Activated CD8-positive, alpha-beta T cell treated with anti-CD3 and anti-CD28 coated beads for 36 hours (primary cell): Measurements from ENCODE around the gene INA. TPM values are rescaled to one million over a fixed set of nuclear protein-coding genes. Genes with fewer than 3 reads are reported as not detected.

ENCODE experiments used
- ATAC-seq: fragments of 200-7000 bp; cut with Tn5 transposase; one replicate; pipeline ENCODE4 v1.10.0; 2021; ENCODE audit warnings: mild to moderate bottlenecking, moderate library complexity
- CTCF ChIA-PET: fragments of 350-600 bp; sonication (Branson Sonifier 250); formaldehyde crosslinking; loops from one replicate; lab custom pipeline; 2021; ENCODE audit warnings: antibody characterized with exemption; lab: Charles Lee
- POLR2A ChIA-PET: fragments of 350-600 bp; sonication (Branson Sonifier 250); formaldehyde crosslinking; loops from one replicate; lab custom pipeline; 2021; ENCODE audit warnings: antibody characterized with exemption; lab: Charles Lee
- DNase-seq: peaks from one replicate; pipeline ENCODE4 v3.0.0-alpha.2; 2020
- H3K27ac Mint-ChIP-seq: one replicate; pipeline ENCODE4 v1.8.0; 2021; ENCODE audit warnings: mild to moderate bottlenecking, mixed read lengths
- H3K27me3 Mint-ChIP-seq: one replicate; pipeline ENCODE4 v1.8.0; 2021; ENCODE audit warnings: mixed read lengths
- H3K36me3 Mint-ChIP-seq: one replicate; pipeline ENCODE4 v1.8.0; 2021; ENCODE audit warnings: low read depth, mixed read lengths
- H3K4me1 Mint-ChIP-seq: one replicate; pipeline ENCODE4 v1.8.0; 2021; ENCODE audit warnings: low read depth, mixed read lengths
- H3K4me3 Mint-ChIP-seq: one replicate; pipeline ENCODE4 v1.8.0; 2021; ENCODE audit warnings: mild to moderate bottlenecking, moderate library complexity, mixed read lengths
- H3K9me3 Mint-ChIP-seq: one replicate; pipeline ENCODE4 v1.8.0; 2021; ENCODE audit warnings: mixed read lengths
- intact Hi-C: fragments of 100-400 bp; cut with micrococcal nuclease; formaldehyde crosslinking; loops from one replicate; pipeline ENCODE4 v1.10.0; 2022
- total RNA-seq, 2 experiments: library from RNA; stranded (reverse); gene quantifications; one replicate each; pipeline ENCODE4 v1.2.3, GENCODE V29; 2021
- TF ChIP-seq, protein P1 (sequence below): fragments of 200-600 bp; IDR thresholded peaks from one replicate; pipeline ENCODE4 v1.8.0; 2022; ENCODE audit warnings: antibody characterized with exemption, mild to moderate bottlenecking

INA gene
- total RNA-seq, 2 experiments from 2014 or later, result 0.25 to 0.27 TPM

DNA sequence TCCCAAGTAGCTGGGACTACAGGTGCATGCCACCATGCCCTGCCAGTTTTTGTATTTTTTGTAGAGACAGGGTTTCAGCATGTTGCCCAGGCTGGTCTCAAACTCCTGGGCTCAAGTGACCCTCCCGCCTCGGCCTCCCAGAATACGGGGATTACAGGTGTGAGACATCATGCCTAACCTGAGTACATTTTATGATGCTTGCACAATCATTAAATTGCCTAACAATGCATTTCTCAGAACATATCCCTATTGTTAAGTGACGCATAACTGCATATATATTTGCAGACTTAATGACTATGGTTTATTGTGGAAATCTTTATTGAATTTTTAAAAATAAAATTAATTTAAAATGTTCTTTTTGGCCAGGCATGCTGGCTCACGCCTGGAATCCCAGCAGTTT is 30.7 kb downstream of the INA start:
- H3K9me3 Mint-ChIP-seq, result no peaks in the 10 kb centered on the region
- TF ChIP-seq, protein P1, sequence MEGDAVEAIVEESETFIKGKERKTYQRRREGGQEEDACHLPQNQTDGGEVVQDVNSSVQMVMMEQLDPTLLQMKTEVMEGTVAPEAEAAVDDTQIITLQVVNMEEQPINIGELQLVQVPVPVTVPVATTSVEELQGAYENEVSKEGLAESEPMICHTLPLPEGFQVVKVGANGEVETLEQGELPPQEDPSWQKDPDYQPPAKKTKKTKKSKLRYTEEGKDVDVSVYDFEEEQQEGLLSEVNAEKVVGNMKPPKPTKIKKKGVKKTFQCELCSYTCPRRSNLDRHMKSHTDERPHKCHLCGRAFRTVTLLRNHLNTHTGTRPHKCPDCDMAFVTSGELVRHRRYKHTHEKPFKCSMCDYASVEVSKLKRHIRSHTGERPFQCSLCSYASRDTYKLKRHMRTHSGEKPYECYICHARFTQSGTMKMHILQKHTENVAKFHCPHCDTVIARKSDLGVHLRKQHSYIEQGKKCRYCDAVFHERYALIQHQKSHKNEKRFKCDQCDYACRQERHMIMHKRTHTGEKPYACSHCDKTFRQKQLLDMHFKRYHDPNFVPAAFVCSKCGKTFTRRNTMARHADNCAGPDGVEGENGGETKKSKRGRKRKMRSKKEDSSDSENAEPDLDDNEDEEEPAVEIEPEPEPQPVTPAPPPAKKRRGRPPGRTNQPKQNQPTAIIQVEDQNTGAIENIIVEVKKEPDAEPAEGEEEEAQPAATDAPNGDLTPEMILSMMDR, result no peak
- no peaks in the 10 kb centered on the region for H3K4me1 Mint-ChIP-seq
- no peak for DNase-seq
- intact Hi-C loops, result no loop called here
- POLR2A ChIA-PET, result no interaction called here
- no peak overlapping the region for H3K27ac Mint-ChIP-seq
- no peak overlapping the region for H3K4me3 Mint-ChIP-seq
- peaks cover 33% of the 10 kb centered on the region for H3K36me3 Mint-ChIP-seq
- no peak for ATAC-seq
- CTCF ChIA-PET, result no interaction called here
- no peaks in the 10 kb centered on the region for H3K27me3 Mint-ChIP-seq

DNA sequence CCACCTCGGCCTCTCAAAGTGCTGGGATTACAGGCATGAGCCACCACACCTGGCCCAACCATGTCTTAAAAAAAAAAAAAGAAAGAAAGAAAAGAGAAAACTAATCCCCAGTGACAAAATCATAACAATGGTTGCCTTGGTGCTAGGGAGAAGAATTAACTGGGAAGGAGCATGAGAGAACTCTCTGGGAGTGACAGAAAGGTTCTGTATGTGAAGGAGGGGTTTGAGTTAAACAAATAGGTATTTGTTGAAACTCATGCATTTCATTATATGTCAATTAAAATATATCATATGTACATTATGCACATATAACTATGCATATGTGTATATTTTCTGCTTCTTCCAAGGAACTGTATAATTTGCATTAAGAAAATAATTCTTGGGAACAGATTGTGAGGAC is 33.3 kb downstream of the INA start:
- no peak for DNase-seq
- Mint-ChIP-seq H3K27me3 (no peaks in the 10 kb centered on the region), H3K36me3 (peaks cover 39% of the 10 kb centered on the region), H3K9me3 (no peaks in the 10 kb centered on the region), H3K27ac (no peak overlapping the region), H3K4me1 (no peaks in the 10 kb centered on the region), H3K4me3 (no peak overlapping the region)
- CTCF ChIA-PET, result no interaction called here
- no peak for ATAC-seq
- TF ChIP-seq, protein P1, result no peak
- POLR2A ChIA-PET, result no interaction called here
- intact Hi-C loops, result no loop called here

DNA sequence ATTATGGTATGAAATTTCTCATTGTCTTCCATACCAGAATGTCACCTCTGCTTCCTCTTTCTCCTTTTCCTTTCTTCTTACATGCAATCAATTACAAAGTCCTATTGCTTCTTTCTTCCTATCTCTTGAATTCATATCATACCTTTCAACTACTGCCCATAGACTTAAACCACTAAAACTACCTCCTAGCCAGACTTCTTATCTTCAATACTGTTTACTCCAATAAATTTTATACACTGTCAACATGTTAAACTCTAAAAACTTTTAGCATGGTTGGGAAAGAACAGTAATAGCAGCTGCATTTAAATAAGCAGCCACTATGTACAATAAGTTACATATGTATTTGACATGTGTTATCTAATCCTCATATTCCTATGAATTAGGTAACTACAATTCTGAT is 39.1 kb downstream of the INA start:
- intact Hi-C loops, result no loop called here
- CTCF ChIA-PET, result interaction anchor here (0.9 kb wide), 1 partner anchor 72 kb away, joined by 3 read pairs; no protein-coding TSS in a partner anchor
- ATAC-seq (no peak), DNase-seq (no peak)
- H3K4me1 Mint-ChIP-seq, result no peaks in the 10 kb centered on the region
- POLR2A ChIA-PET, result no interaction called here
- TF ChIP-seq, protein P1, result no peak
- peaks cover 25% of the 10 kb centered on the region for H3K36me3 Mint-ChIP-seq
- H3K27ac Mint-ChIP-seq, result no peak overlapping the region
- H3K27me3 Mint-ChIP-seq, result no peaks in the 10 kb centered on the region
- H3K4me3 Mint-ChIP-seq, result no peak overlapping the region
- no peaks in the 10 kb centered on the region for H3K9me3 Mint-ChIP-seq

DNA sequence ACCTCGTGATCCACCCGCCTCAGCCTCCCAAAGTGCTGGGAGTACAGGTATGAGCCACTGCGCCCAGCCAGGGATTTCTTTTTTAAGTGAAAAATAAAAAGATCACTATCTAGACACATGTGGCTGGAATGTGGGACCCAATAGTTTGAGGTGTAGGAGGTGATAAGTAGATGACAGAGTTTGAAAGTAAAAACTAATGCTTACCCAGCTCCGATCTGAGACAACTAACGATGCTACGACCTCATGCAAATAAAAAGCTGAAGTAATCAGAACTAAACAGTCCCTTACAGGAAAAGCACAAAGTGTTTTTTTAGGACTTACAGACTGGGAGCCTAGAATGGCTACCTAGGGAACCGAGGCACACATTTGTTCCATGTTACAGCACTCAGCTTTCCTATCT is 51.0 kb downstream of the INA start:
- Mint-ChIP-seq H3K4me3 (no peak overlapping the region), H3K9me3 (no peaks in the 10 kb centered on the region), H3K4me1 (no peaks in the 10 kb centered on the region), H3K27ac (no peak overlapping the region), H3K27me3 (no peaks in the 10 kb centered on the region), H3K36me3 (peaks cover 23% of the 10 kb centered on the region)
- intact Hi-C loops, result no loop called here
- no peak for ATAC-seq
- ChIA-PET CTCF (no interaction called here), POLR2A (no interaction called here)
- TF ChIP-seq, protein P1, result no peak
- no peak for DNase-seq

DNA sequence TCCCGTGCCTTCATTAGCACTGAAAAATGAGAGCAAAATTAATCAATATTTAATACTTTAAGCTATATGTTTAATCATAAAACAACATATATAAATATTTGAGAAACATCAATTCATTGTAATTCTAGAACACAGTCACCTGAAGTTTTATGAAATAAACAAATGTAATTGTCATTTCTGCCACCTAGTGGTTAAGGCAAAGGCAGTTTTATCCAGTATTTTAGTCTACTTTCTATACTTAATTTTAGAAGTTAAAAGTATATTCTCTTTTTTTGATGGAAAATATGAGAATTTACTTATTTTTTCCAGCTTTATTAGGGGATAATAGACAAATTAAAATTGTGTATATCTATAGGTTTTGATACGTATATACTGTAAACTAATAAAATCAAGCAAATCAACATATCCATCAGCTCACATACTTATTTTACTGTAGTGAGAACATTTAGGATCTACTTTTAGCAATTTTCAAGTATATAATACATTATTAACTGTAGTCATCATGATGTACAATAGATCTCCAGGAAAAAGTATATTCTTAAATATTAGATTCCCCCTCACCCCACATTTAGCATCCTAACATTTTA is 57.1 kb downstream of the INA start:
- Mint-ChIP-seq H3K36me3 (peaks cover 26% of the 10 kb centered on the region), H3K27me3 (no peaks in the 10 kb centered on the region), H3K4me3 (no peak overlapping the region), H3K4me1 (no peaks in the 10 kb centered on the region), H3K27ac (no peak overlapping the region), H3K9me3 (no peaks in the 10 kb centered on the region)
- TF ChIP-seq, protein P1, result peak; percentile 72
- intact Hi-C loops, result no loop called here
- CTCF ChIA-PET, result interaction anchor here (0.9 to 2.5 kb wide), 23 partner anchors 9 to 416 kb away, joined by 3 to 19 read pairs (median 4); partner anchors contain the start of genes ATP5MK, CNNM2, NT5C2 and PCGF6
- DNase-seq, result no peak
- no peak for ATAC-seq
- POLR2A ChIA-PET, result interaction anchor here (0.5 to 1.7 kb wide), 5 partner anchors 9 to 339 kb away, joined by 3 to 5 read pairs (median 3); no protein-coding TSS in a partner anchor
